ENCODE results near the gene DUSP1. TPM values are rescaled to one million over a fixed set of nuclear protein-coding genes. Genes with fewer than 3 reads are reported as not detected.

Gene DUSP1
- total RNA-seq, 1 experiment from 2014 or later, result 38.1 TPM

DNA sequence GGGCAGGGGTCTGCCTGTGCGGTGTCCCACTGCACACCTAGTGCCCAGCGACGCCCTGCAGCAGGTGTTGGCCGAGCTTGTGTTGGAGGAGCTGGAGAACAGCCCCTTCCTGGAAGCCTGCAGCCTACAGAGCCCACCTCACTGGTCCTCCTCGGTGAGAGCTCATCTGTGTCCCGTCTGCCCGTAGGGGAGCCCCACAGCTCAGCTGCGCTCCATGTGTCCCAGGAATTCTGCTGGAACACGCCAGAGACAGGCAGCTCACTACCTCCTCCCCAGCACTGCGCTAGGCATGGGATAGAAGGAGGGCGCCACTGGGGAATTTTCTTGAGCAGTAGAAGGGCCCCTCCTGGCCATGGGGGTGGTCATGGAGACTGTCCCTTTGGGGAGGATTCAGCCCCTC, 44.0 kb downstream of the DUSP1 start:
- no TSS peak for BruUV-seq (replicated peaks)
- Mint-ChIP-seq H3K4me1 (ENCODE audit: low read depth, unreplicated experiment) (peaks cover 21% of the 10 kb centered on the region), H3K9me3 (ENCODE audit: low read depth, unreplicated experiment) (no peaks in the 10 kb centered on the region), H3K27ac (ENCODE audit: unreplicated experiment) (no peak overlapping the region), H3K27me3 (ENCODE audit: unreplicated experiment) (peaks cover 13% of the 10 kb centered on the region), H3K36me3 (ENCODE audit: insufficient read depth, unreplicated experiment) (peaks cover 6% of the 10 kb centered on the region), H3K4me3 (ENCODE audit: low read depth, unreplicated experiment) (no peak overlapping the region)
- intact Hi-C loops (cut with micrococcal nuclease; ENCODE audit: unreplicated experiment), result no loop called here
- CTCF ChIA-PET, result interaction anchor here (0.5 to 1.4 kb wide), 4 partner anchors 45 to 1575 kb away, joined by 3 to 4 read pairs (median 4); no protein-coding TSS in a partner anchor
- TF ChIP-seq, protein P1, sequence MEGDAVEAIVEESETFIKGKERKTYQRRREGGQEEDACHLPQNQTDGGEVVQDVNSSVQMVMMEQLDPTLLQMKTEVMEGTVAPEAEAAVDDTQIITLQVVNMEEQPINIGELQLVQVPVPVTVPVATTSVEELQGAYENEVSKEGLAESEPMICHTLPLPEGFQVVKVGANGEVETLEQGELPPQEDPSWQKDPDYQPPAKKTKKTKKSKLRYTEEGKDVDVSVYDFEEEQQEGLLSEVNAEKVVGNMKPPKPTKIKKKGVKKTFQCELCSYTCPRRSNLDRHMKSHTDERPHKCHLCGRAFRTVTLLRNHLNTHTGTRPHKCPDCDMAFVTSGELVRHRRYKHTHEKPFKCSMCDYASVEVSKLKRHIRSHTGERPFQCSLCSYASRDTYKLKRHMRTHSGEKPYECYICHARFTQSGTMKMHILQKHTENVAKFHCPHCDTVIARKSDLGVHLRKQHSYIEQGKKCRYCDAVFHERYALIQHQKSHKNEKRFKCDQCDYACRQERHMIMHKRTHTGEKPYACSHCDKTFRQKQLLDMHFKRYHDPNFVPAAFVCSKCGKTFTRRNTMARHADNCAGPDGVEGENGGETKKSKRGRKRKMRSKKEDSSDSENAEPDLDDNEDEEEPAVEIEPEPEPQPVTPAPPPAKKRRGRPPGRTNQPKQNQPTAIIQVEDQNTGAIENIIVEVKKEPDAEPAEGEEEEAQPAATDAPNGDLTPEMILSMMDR (IDR thresholded peaks at IDR 0.05; ENCODE audit: unreplicated experiment), result no peak
- no peak for DNase-seq

DNA sequence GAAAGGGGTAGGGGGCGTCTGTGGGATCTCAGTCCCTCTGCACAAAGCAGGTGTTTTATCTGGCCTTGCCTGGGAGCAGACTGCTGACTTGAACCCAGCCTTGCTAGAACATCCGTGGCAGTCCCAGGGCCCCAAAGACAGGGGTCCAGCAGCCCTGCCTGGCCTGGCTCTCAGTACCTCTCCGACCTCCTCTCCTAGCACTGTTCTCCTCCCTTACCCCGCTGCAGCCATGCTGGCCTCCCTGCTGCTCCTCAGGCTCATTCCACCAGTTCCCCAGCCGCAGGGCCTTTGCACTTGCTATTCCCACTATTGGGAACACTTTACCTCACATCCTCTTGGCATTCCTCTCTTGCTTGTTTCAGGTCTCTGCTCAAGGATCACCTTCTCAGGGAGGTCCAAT, 45.2 kb downstream of the DUSP1 start:
- intact Hi-C loops (cut with micrococcal nuclease; ENCODE audit: unreplicated experiment), result no loop called here
- DNase-seq, result no peak
- TF ChIP-seq, protein P1 (IDR thresholded peaks at IDR 0.05; ENCODE audit: unreplicated experiment), result no peak
- H3K4me3 Mint-ChIP-seq (ENCODE audit: low read depth, unreplicated experiment), result no peak overlapping the region
- H3K27ac Mint-ChIP-seq (ENCODE audit: unreplicated experiment), result no peak overlapping the region
- CTCF ChIA-PET, result interaction anchor here (1.1 kb wide), 1 partner anchor 11 kb away, joined by 3 read pairs; no protein-coding TSS in a partner anchor
- no peaks in the 10 kb centered on the region for H3K9me3 Mint-ChIP-seq (ENCODE audit: low read depth, unreplicated experiment)
- no peaks in the 10 kb centered on the region for H3K36me3 Mint-ChIP-seq (ENCODE audit: insufficient read depth, unreplicated experiment)
- peaks cover 13% of the 10 kb centered on the region for H3K27me3 Mint-ChIP-seq (ENCODE audit: unreplicated experiment)
- peaks cover 12% of the 10 kb centered on the region for H3K4me1 Mint-ChIP-seq (ENCODE audit: low read depth, unreplicated experiment)
- no TSS peak for BruUV-seq (replicated peaks)

DNA sequence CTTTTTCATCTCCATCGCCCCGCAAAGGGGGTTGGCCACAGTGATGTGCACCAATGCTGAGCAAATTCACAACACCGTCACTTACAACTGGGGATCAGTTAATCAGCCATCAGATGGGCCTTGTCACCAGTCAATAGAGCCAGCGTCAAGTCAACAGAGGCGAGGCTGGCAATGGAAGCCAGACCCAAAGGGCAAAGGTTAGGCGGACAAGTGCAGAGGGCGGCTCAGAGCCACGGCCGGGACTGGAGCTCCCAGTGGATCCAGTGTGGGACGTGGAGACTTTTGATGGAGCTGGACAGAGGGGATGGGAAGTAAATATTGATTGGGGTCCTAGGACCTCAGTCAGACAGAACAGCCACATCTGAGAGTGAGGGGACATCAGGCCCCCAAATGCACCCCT, 45.7 kb downstream of the DUSP1 start:
- Mint-ChIP-seq H3K36me3 (ENCODE audit: insufficient read depth, unreplicated experiment) (no peaks in the 10 kb centered on the region), H3K27ac (ENCODE audit: unreplicated experiment) (no peak overlapping the region), H3K4me1 (ENCODE audit: low read depth, unreplicated experiment) (peaks cover 12% of the 10 kb centered on the region), H3K4me3 (ENCODE audit: low read depth, unreplicated experiment) (no peak overlapping the region), H3K9me3 (ENCODE audit: low read depth, unreplicated experiment) (no peaks in the 10 kb centered on the region), H3K27me3 (ENCODE audit: unreplicated experiment) (peaks cover 13% of the 10 kb centered on the region)
- intact Hi-C loops (cut with micrococcal nuclease; ENCODE audit: unreplicated experiment), result no loop called here
- no peak for DNase-seq
- CTCF ChIA-PET, result interaction anchor here (1.1 to 1.3 kb wide), 4 partner anchors 11 to 207 kb away, joined by 3 to 12 read pairs (median 3); no protein-coding TSS in a partner anchor
- no TSS peak for BruUV-seq (replicated peaks)
- TF ChIP-seq, protein P1 (IDR thresholded peaks at IDR 0.05; ENCODE audit: unreplicated experiment), result no peak

DNA sequence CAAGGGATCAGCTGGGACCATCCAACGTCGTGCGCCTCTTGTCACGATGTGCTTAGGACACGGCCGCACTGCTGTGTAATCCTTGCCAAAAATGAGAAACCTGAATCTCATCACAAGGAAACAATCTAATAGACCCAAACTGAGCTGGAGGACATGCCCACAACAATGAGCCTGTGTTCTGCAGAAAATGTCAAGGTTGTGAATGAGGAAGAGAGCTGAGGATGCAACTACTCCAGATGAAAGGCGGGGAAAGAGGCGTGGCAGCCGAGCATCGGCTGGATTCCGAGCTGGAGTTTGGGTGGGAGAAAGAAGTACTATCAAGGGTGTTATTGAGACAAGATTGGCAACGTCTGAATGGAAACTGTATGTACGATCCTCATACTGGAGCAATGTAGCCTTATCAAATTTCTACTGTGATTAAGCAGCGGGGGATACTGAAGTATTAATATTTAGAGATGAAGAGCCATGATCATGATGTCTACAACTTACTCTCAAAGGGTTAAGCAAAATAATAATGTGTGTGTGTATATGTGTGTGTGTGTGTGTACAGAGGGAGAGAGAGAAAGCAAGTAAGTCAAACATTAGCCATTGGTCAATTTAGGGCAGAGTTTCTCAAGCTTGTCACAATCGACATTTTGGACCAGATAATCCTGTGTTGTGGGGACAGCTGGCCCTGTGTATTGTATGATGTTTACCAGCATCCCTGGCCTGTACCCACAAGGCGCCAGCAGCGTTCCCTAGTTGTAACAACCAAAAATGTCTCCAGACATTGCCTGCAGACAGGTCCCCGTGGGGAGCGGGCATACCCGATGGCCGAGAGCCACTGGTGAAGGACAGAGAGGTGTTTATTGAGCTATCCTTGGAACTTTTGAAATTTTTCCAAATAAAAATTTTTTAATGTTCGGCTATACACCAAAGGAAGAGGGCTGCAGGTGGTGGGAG, 46.5 kb downstream of the DUSP1 start:
- H3K36me3 Mint-ChIP-seq (ENCODE audit: insufficient read depth, unreplicated experiment), result no peaks in the 10 kb centered on the region
- intact Hi-C loops (cut with micrococcal nuclease; ENCODE audit: unreplicated experiment), result no loop called here
- TF ChIP-seq, protein P1 (IDR thresholded peaks at IDR 0.05; ENCODE audit: unreplicated experiment), result no peak
- no TSS peak for BruUV-seq (replicated peaks)
- H3K9me3 Mint-ChIP-seq (ENCODE audit: low read depth, unreplicated experiment), result no peaks in the 10 kb centered on the region
- CTCF ChIA-PET, result interaction anchor here (1.1 to 1.6 kb wide), 6 partner anchors 9 to 208 kb away, joined by 3 to 12 read pairs (median 3); no protein-coding TSS in a partner anchor
- no peak for DNase-seq
- peaks cover 13% of the 10 kb centered on the region for H3K27me3 Mint-ChIP-seq (ENCODE audit: unreplicated experiment)
- H3K27ac Mint-ChIP-seq (ENCODE audit: unreplicated experiment), result no peak overlapping the region
- no peak overlapping the region for H3K4me3 Mint-ChIP-seq (ENCODE audit: low read depth, unreplicated experiment)
- H3K4me1 Mint-ChIP-seq (ENCODE audit: low read depth, unreplicated experiment), result peaks cover 12% of the 10 kb centered on the region

All from Calu3 (cell line).